SK-N-SH treated with all-trans-retinoic acid at 6 μM for 48 hours (cell line): ENCODE data around the gene PYGL.

Experiments used
- ATAC-seq: fragments of 200-7000 bp; cut with Tn5 transposase; 3 replicates; pipeline ENCODE4 v1.9.1; 2020; ENCODE audit warnings: mild to moderate bottlenecking, moderate library complexity
- CREB5 ChIP-seq: fragments of 250-450 bp; sonication (Bioruptor Pico); IDR thresholded peaks from 2 replicates; pipeline ENCODE4 v1.5.1; 2020; ENCODE audit warnings: low read depth, mild to moderate bottlenecking, moderate library complexity
- GLIS3 ChIP-seq: fragments of 250-450 bp; sonication (Bioruptor Pico); IDR thresholded peaks from 2 replicates; pipeline ENCODE4 v1.5.0; 2020; ENCODE audit warnings: mild to moderate bottlenecking, moderate library complexity
- ISL1 ChIP-seq: fragments of 250-450 bp; sonication (Bioruptor Pico); IDR thresholded peaks from 2 replicates; pipeline ENCODE4 v2.1.2; 2022; ENCODE audit warnings: mild to moderate bottlenecking, moderate library complexity
- PATZ1 ChIP-seq: fragments of 250-450 bp; sonication (Bioruptor Pico); IDR thresholded peaks from 2 replicates; pipeline ENCODE4 v1.8.0; 2020; ENCODE audit warnings: mild to moderate bottlenecking, moderate library complexity, borderline replicate concordance
- POU6F1 ChIP-seq: fragments of 250-450 bp; sonication (Bioruptor Pico); IDR thresholded peaks from 2 replicates; pipeline ENCODE4 v1.8.0; 2021; ENCODE audit warnings: low read depth, mild to moderate bottlenecking, moderate library complexity, borderline replicate concordance
- PPARA ChIP-seq: fragments of 250-450 bp; sonication (Bioruptor Pico); IDR thresholded peaks from 2 replicates; pipeline ENCODE4 v1.5.0; 2020; ENCODE audit warnings: mild to moderate bottlenecking, borderline replicate concordance
- RARB ChIP-seq: fragments of 250-450 bp; sonication (Bioruptor Pico); IDR thresholded peaks from 2 replicates; pipeline ENCODE4 v1.8.0; 2021; ENCODE audit warnings: mild to moderate bottlenecking, moderate library complexity
- SNAI2 ChIP-seq: fragments of 250-450 bp; sonication (Bioruptor Pico); IDR thresholded peaks from 2 replicates; pipeline ENCODE4 v1.5.0; 2020; ENCODE audit warnings: mild to moderate bottlenecking, moderate library complexity
- TCF4 ChIP-seq: fragments of 250-450 bp; sonication (Bioruptor Pico); IDR thresholded peaks from 2 replicates; pipeline ENCODE4 v1.8.0; 2021; ENCODE audit warnings: mild to moderate bottlenecking, moderate library complexity, borderline replicate concordance
- TOX ChIP-seq: fragments of 250-450 bp; sonication (Bioruptor Pico); IDR thresholded peaks from 2 replicates; pipeline ENCODE4 v1.8.0; 2021; ENCODE audit warnings: mild to moderate bottlenecking, moderate library complexity, borderline replicate concordance
- TSHZ2 ChIP-seq: fragments of 250-450 bp; sonication (Bioruptor Pico); IDR thresholded peaks from 2 replicates; pipeline ENCODE4 v1.5.0; 2020; ENCODE audit warnings: mild to moderate bottlenecking, moderate library complexity
- ZC3H10 ChIP-seq: fragments of 250-450 bp; sonication (Bioruptor Pico); IDR thresholded peaks from 2 replicates; pipeline ENCODE4 v1.5.1; 2021; ENCODE audit warnings: mild to moderate bottlenecking, moderate library complexity
- ZFP3 ChIP-seq: fragments of 250-450 bp; sonication (Bioruptor Pico); IDR thresholded peaks from 2 replicates; pipeline ENCODE4 v1.5.0; 2020; ENCODE audit warnings: mild to moderate bottlenecking, moderate library complexity
- ZFP30 ChIP-seq: fragments of 450-650 bp; formaldehyde crosslinking; IDR thresholded peaks from 2 replicates; pipeline ENCODE4 v1.5.0; 2022; ENCODE audit warnings: mild to moderate bottlenecking, moderate library complexity
- ZNF565 ChIP-seq: fragments of 450-650 bp; formaldehyde crosslinking; conservative IDR thresholded peaks from 2 replicates; pipeline ENCODE4 v1.5.0; 2020; ENCODE audit warnings: low read depth, mild to moderate bottlenecking, moderate library complexity
- ZNF8 ChIP-seq: fragments of 450-650 bp; formaldehyde crosslinking; IDR thresholded peaks from 2 replicates; pipeline ENCODE4 v1.5.0; 2020; ENCODE audit warnings: mild to moderate bottlenecking, moderate library complexity

Gene PYGL

GRCh38 chr14:50932156-50932555 lies 12.1 kb downstream of the PYGL start (continued):
- TF ChIP-seq TSHZ2 (no peak), ZC3H10 (CRISPR knock-in tag) (no peak), ISL1 (CRISPR knock-in tag) (no peak), GLIS3 (no peak), RARB (no peak), CREB5 (CRISPR knock-in tag) (no peak), PATZ1 (CRISPR knock-in tag) (no peak), TCF4 (CRISPR knock-in tag) (no peak)

- no peak for TF ChIP-seq ZC3H10 (CRISPR knock-in tag)
- TF ChIP-seq ZNF8 (CRISPR knock-in tag): no peak
- no peak for TF ChIP-seq TCF4 (CRISPR knock-in tag)
- no peak for TF ChIP-seq PATZ1 (CRISPR knock-in tag)
- no peak for TF ChIP-seq ISL1 (CRISPR knock-in tag)
- no peak for TF ChIP-seq SNAI2 (CRISPR knock-in tag)
- no peak for TF ChIP-seq RARB
- no peak for TF ChIP-seq TSHZ2
- TF ChIP-seq ZFP3: no peak
- no peak for TF ChIP-seq TOX (CRISPR knock-in tag)
- TF ChIP-seq GLIS3: no peak
- TF ChIP-seq ZNF565 (CRISPR knock-in tag): no peak
- no peak for TF ChIP-seq PPARA (CRISPR knock-in tag)
- TF ChIP-seq CREB5 (CRISPR knock-in tag): no peak
- no peak for TF ChIP-seq ZFP30 (CRISPR knock-in tag)
- TF ChIP-seq POU6F1 (CRISPR knock-in tag): no peak
- ATAC-seq: no peak
Observed at GRCh38 chr14:50931559-50931958, 12.7 kb downstream of the PYGL start.
